K562 (cell line): ENCODE data around the gene SEMA3C.

Experiments
- ATF7 ChIP-seq: fragments of 450-650 bp; IDR thresholded peaks from 2 replicates; pipeline ENCODE4 v1.7.1; 2014; ENCODE audit warnings: mild to moderate bottlenecking, moderate library complexity
- CBX8 ChIP-seq: fragments of 200-600 bp; sonication (generic); IDR thresholded peaks from 2 replicates; pipeline ENCODE4 v1.6.1; 2012; ENCODE audit warnings: borderline replicate concordance, mixed run types, low read depth, mild to moderate bottlenecking, moderate library complexity, mixed read lengths, low read length, control low read depth, inconsistent platforms; ENCODE audit not compliant: poor library complexity, severe bottlenecking; ENCODE audit errors: extremely low read depth
- EZH2 ChIP-seq: IDR thresholded peaks from 2 replicates; pipeline ENCODE4 v1.6.1; 2012; ENCODE audit warnings: low read depth, mild to moderate bottlenecking, inconsistent platforms, low read length, borderline replicate concordance
- KDM4B ChIP-seq, 2 experiments: fragments of 450-650 bp in 1 of 2; sonication (generic) in 1 of 2; IDR thresholded peaks; 2 replicates each; pipeline ENCODE4 v1.6.1; 2016 to 2017; ENCODE audit warnings: borderline replicate concordance in 2 of 2, antibody characterized with exemption in 1 of 2, low read depth in 1 of 2, mild to moderate bottlenecking in 1 of 2
- POLR2A ChIP-seq: fragments of 450-650 bp; conservative IDR thresholded peaks from 2 replicates; pipeline ENCODE4 v1.6.1; 2016
- ZBTB5 ChIP-seq: fragments of 450-650 bp; IDR thresholded peaks from 2 replicates; pipeline ENCODE4 v1.6.1; 2017; ENCODE audit warnings: antibody characterized with exemption
- ZNF512 ChIP-seq: IDR thresholded peaks from 2 replicates; pipeline ENCODE4 v1.6.1; 2016; ENCODE audit warnings: missing genetic modification characterization, missing compliant biosample characterization
- TF ChIP-seq, protein P1 (sequence below): fragments of 250-450 bp; sonication (Bioruptor Pico); IDR thresholded peaks from 2 replicates; pipeline ENCODE4 v1.9.0; 2021; ENCODE audit warnings: mild to moderate bottlenecking, inconsistent platforms

DNA sequence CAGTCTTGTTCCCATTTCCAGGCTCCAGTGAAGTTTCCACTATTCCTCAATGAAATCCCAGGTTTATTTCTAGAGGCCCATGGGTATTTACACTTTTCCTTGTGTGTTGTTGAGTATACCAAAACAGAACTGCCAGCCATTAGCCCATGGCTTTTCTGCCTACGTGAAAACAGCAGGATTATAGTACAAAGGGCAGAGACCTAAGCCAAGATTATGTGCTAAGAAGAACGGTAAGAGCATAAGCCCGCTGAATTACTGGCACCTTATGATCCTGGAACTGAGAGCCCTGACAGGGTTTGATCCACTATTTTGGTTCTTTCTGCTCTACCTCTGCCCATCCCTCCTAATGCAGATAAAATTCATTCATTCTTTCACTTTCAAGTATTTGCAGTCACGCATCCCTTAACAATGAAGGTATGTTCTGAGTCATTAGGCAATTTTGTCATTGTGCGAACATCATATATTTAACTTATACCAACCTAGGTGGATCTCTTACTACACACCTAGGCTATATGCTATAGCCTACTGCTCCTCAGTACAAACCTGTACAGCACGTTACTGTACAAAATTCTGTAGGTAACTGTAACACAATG is 16.0 kb downstream of the SEMA3C start:
- TF ChIP-seq, protein P1, sequence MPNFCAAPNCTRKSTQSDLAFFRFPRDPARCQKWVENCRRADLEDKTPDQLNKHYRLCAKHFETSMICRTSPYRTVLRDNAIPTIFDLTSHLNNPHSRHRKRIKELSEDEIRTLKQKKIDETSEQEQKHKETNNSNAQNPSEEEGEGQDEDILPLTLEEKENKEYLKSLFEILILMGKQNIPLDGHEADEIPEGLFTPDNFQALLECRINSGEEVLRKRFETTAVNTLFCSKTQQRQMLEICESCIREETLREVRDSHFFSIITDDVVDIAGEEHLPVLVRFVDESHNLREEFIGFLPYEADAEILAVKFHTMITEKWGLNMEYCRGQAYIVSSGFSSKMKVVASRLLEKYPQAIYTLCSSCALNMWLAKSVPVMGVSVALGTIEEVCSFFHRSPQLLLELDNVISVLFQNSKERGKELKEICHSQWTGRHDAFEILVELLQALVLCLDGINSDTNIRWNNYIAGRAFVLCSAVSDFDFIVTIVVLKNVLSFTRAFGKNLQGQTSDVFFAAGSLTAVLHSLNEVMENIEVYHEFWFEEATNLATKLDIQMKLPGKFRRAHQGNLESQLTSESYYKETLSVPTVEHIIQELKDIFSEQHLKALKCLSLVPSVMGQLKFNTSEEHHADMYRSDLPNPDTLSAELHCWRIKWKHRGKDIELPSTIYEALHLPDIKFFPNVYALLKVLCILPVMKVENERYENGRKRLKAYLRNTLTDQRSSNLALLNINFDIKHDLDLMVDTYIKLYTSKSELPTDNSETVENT (CRISPR knock-in tag), result no peak
- TF ChIP-seq KDM4B (IDR thresholded peaks at IDR 0.05; ENCODE audit: borderline replicate concordance in 2 of 2, low read depth in 1 of 2) (no peak), ZBTB5 (no peak), POLR2A (no peak), ATF7 (no peak), CBX8 (no peak), EZH2 (no peak), ZNF512 (tag) (no peak)
